ENCODE results near the gene MORN1.
"Not testable (repeated sequence)": the region's sequence is repeated elsewhere in the genome, so short reads cannot be mapped to it uniquely, and the experiment has no call there.

MORN1 gene

DNA sequence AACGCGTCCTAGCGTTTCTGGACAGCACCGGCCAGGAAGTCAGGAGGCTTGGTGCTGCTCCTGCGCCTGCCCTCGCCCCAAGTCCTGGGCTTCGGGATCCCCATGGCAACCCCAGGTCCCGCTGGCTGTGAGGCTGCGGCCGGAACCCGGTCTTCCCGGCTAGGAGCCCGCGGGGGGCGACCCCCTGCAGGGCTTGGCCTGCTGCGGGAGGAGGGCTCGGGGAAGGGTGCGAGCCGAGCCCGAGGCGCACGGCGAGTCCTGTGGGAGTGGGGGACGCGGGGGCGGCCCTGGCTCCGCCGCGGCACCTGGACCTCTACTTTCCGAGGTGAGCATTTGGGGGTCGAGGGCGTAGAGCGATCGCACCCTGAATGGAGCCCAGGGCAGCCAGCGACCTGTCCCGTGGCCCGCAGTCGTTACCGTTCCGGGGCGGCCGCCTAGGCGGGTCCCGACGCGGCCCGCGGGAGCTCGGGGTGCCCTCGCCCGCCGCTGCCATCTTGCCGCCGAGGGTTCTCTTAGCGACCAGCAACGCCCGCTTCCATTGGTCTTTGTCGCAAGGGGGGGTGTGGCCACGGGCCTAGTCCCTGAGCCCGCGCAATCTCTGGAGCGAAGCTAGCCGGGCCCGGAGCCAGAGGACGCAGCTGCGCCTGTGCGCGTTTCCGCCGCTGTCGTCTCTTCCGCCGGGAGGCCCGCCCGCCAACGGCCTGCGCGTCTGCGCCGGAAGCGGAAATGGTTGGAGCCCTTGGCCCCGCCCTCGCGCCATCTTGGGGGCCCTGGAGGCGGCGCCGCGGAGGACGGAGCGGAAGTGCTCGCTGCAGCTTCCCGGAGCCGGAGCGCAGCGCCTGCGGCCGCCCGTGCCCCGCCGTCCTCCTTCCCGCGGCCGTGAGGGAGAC is at the start of gene MORN1, which contains the start of gene RER1:
MORN1 (minus strand) TSS at position 514 of the 890 bp plus-strand sequence; CDS start at position 493, 21 bp downstream.
RER1 (plus strand) TSS at position 801 of the 890 bp plus-strand sequence. CDS start 3,950 bp downstream, outside the sequence.
- in situ Hi-C loops (cut with MboI; ENCODE audit: low sequenced_read_pairs) = no loop called here

DNA sequence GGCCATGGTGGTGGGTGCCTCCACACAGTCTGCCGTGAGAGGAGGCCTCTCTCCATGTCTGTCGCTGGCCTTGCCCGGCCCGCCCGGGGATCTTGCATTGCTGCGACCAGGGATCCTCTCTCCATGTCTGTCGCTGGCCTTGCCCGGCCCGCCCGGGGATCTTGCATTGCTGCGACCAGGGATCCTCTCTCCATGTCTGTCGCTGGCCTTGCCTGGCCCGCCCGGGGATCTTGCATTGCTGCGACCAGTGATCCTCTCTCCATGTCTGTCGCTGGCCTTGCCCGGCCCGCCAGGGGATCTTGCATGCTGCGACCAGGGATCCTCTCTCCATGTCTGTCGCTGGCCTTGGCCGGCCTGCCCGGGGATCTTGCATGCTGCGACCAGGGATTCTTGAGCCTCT is 49.0 kb upstream of the MORN1 start:
- in situ Hi-C loops (cut with MboI; ENCODE audit: low sequenced_read_pairs) = not testable (repeated sequence)

DNA sequence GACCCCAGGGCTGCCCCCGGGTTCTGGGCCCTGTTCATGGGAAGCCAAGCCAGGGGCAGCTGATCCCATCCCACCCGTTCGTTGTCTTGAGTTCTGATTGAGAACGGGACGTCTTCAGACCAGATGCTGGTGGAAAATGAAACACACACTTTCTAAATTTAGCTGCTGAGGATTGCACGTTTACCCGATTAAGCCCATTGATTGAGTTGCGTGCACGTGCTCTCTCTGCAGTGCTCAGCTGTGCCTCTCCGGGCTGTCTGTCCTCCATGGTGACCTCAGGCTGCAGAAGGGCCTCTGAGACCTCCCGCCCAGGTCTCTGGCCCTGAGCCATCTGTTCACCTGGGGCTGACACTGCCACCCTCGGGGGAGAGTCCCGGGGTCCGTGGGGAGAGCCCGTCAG is 48.0 kb upstream of the MORN1 start:
- in situ Hi-C loops (cut with MboI; ENCODE audit: low sequenced_read_pairs) = no loop called here

DNA sequence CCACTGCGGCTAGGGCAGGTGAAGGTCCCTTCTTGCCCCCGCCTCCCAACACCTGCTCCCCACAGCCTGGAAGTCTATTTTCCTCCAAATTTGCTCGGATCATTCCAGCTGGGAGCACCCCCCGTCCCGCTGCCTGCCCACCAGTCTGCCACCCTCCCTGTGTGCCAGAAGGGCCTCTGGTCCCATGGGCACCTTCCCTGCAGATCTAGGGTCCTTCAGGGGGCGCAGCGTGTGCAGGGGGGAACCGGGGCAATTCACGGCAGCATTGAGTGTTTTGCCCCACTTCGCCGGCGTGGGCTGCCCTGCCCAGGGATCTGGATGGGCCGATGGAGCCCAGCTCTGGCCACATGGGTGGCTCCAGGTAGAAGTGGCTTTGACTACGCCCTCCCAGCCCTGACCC is 47.3 kb upstream of the MORN1 start:
- in situ Hi-C loops (cut with MboI; ENCODE audit: low sequenced_read_pairs) = no loop called here

DNA sequence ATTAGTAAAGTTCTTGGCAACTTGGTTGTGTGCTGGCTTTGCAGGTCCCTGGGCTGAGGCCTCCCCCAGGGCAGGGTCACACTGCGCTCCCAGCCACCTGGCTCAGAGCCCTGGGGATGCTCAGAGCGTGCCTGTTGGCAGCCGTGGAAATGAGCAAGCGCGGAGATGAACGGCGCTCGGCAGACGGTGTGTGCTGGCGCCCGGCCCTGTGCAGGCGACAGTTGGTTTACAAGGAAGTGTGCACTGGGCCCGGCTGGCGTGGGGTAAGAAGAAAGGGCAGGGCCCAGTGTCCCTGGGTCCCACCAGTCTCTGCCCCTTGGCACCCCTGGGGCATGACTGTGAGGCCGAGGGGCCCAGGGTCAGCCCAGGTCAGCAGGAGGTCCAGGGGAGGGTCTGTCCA is 46.7 kb upstream of the MORN1 start:
- in situ Hi-C loops (cut with MboI; ENCODE audit: low sequenced_read_pairs) = no loop called here

DNA sequence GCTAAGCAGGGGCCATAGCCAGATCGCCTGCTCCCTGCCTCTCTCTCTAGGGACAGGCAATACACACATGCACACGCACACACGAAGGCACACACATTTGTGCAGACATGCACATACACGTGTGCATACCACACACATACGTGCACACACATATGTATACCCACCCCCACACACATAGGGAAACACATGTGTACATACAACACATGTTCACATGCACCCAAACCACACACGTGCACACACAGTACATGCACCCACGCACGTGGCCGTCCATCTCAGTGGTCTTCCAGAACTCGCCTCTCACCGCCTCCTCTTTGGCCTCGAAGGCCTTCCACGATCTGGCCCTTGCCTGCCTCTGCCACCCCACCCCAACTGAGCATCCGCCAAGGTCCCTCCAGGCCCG is 46.3 kb upstream of the MORN1 start:
- in situ Hi-C loops (cut with MboI; ENCODE audit: low sequenced_read_pairs) = no loop called here

DNA sequence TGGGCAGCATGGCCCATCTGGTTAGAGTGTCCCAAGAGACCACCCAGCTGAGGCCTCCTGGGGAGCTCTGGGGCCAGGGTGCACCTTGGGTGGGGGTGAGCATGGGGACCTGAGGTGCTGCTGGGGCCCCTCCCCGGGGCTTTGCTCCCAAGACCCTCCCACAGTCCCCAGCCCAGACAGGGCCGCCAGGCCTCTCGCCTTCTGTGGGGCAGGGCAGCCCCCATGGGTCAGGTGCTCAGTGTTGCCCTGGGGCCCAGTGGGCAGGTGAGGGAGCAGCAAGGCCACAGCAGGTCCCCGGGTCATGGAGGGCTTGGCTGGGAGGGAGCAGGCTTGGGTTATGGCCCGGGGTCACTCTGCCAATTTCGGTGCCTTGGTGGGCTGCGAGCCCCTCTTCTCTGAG is 45.5 kb upstream of the MORN1 start:
- in situ Hi-C loops (cut with MboI; ENCODE audit: low sequenced_read_pairs) = no loop called here

DNA sequence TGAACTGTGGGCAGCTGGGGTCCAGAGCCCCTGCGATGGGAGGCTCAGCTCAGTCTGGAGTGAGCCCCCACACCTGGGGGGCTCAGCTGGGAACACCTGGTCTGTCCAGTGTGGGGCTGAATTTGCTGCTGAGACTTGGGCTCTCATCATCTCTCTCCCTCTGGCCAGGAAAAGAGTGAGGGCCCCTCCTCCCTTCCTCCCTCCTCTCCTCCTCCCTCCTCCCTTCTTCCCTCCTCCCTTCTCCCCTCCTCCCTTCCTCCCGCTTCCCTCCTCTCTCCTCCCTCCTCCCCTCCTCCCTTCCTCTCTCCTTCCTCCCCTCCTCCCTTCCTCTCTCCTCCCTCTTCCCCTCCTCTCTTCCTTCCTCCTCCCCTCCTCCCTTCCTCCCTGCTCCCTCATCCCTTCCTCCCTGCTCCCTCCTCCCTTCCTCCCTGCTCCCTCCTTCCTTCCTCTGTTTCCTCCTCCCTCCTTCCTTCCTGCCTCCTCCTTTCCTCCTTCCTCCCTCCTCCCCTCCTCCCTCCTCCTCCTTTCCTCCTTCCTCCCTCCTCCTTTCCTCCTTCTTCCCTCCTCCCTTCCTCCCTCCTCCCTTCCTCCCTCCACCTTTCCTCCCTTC is 44.5 kb upstream of the MORN1 start:
- in situ Hi-C loops (cut with MboI; ENCODE audit: low sequenced_read_pairs) = no loop called here

DNA sequence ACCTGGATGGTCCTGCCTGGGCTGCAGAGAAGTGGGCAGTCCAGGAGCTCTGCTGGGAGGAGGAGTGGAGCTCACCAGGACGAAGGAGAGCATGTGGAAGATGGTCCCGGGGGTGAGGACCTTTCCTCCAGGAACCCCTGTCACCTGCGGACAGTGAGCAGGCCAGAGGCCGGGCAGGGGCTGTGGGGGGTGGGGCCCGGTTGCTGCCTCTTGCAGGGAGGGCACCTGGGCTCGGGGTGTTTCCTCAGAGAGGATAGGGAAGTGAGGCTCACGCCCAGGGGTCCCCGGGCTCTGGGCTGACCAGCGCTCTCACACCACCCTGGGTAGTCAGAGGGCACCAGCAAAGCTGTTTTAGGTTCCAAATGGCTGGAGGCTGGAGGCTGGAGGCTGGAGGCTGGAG is 43.7 kb upstream of the MORN1 start:
- in situ Hi-C loops (cut with MboI; ENCODE audit: low sequenced_read_pairs) = no loop called here

DNA sequence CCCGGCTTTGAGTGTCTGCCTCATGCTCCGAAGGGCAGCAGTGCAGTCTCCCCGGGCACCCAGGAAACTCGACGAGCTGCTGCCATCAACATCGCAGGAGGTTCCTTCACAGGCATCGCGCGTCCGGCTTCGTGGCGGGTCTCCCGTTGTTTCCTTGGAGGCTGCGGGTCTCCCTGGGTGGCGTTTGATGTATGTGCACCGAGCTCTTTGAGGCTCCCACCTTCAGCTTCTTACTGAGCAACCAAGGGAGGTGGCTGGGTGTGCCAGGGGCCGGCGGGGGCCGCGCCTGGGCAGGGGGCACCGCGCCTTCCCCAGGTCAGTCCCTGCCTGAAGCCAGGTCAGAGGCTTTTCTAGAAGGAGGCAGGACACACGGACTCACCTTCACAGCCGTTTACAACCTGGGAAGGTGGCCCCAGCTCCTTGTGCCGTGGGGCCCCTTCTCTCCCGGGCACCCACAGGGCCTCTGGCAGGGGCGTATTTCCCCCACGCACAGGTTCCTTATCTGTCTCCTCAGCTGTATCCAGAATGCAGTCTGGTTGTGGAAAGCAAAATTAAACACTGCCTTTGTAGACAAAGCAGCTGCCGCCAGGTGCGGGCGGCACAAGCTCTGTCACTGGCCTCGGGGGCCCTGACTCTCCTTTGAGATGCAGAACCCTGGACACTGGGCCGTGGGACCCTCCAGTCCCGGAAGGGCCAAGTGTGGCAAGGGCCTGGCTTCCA is 42.7 kb upstream of the MORN1 start:
- in situ Hi-C loops (cut with MboI; ENCODE audit: low sequenced_read_pairs) = no loop called here

DNA sequence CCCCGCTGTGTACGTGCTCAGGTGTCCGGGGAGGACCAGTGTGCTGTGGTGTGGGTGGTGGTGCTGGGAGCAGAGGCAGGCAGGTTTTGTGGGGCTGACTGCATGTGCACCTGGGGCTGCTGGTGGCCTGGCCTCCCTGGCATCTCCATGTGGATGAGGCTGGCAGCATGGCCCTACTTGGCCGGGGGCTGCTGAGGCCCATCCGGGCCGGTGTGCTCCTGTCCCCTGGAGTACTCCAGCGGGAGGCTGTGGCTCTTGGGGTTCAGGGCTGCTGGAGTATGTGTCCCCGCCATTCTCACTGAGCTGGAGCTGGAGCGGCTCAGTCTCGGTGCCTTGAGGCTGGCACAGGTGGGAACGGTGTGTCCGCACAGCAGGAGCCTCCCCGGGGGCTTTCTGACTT is 41.8 kb upstream of the MORN1 start:
- in situ Hi-C loops (cut with MboI; ENCODE audit: low sequenced_read_pairs) = no loop called here

DNA sequence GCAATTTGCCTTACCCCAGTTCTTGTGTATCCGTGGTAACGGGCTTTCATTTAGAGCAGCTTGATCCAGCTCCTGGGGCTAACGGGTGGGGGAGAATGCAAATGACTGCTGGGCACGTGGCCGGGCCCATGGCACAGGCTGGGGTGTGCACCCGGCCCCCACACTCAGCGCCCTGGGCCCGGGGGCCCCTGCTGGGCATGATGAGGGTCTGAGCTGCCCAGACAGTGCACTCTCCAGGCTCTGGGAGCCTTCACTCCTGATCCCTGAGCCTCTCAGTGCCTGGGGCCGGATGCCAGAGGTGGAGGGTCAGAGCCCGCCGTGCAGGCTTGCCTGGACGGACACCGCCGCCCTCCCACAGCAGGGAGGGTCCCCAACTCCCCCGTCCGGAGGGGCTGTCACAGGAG is 41.1 kb upstream of the MORN1 start:
- in situ Hi-C loops (cut with MboI; ENCODE audit: low sequenced_read_pairs) = no loop called here

DNA sequence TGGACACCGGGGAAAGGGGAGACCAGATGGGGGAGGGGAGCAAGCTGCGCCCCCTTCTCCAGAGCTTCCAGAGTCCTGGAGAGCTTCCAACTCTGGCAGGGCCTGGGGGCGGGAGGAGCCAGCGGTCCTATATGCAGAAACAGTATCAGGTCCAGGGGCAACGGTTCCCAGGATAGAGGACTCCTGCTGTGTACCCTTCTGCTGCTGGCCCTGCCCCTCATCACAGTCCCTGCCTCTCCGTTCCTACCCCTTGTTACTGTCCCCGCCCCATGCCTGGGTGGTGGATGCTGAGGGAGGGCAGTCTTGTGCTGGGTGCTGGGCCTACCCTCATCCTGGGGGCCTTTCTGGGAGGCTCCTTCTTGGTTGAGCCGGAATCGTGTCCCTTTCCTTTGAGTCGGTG is 40.2 kb upstream of the MORN1 start:
- in situ Hi-C loops (cut with MboI; ENCODE audit: low sequenced_read_pairs) = no loop called here

DNA sequence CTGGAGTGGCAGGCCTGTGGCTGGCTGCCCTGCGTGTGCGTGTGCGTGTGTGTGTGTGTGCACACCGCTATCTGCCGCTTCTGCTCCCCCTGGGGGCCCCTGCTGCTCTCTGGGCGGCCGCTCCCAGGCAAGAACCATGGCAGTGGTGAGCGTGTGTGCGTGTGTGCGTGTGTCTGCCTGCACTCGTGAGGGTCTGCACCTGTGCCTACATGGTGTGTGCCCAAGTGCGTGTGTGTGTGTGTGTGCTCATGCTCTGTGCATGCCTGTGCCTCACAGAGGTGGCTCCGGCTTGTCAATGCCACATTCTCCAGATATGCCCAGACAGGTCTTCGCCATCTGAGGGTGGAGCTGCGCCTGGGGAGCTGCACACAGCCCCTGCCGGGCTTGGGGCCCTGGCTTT is 39.7 kb upstream of the MORN1 start:
- in situ Hi-C loops (cut with MboI; ENCODE audit: low sequenced_read_pairs) = no loop called here

DNA sequence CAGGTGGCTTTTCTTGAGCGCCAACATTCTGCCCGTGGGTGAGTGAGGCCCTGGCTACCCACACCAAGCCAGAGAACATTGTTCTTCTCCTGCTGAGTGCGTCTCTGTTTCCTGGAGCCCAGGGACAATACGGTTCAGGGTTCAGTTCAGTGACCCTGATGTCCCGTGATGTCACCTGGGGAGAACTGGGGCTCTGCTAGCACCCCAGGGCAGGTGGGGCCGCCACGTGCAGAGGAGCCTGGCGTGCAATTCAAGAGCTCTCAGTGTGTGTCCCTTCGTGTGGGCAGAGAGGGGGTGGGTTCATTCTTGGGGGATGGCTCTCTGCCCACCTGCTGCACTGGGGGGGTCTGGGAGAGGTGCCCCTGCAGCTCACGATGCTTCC is 39.2 kb upstream of the MORN1 start:
- in situ Hi-C loops (cut with MboI; ENCODE audit: low sequenced_read_pairs) = no loop called here

DNA sequence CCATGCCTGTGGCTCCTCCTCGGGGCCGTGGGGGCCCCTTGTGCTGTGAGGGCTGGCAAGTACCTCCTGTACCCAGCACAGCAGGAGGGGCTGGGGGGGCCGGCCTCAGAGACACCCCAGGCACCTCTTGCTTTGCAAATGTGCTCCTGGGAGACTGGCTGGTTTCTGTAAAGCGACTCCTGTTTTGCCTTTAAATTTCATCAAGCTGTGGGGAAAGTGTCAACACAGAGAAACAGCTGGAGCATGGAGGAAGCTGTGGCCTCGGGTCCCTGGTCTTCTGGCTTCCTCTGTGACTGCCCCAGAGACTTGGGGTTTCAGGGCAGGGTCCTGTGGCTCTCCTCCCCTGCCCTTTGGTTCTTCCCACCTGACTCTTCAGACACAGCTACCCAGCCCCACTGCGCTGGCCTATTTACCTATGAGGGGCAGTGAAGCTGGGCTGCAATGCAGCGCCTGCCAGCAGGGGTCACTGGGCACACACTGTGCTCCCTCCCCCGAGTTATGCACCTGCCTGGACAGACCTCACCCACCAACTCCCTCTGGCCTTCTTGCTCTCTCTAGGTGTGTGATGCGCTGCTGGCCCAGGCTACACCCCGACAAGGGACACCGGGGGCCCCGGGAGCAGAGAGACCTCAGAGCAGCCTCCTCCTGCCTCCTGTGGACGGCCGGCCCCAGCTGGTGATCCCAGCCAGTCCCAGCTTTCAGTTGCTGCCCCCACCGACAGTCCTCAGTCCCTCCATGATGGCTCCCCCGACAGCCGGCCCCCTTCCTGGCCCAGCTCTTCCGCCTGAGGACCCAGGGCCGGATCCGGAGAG is 38.6 kb upstream of the MORN1 start:
- in situ Hi-C loops (cut with MboI; ENCODE audit: low sequenced_read_pairs) = no loop called here

DNA sequence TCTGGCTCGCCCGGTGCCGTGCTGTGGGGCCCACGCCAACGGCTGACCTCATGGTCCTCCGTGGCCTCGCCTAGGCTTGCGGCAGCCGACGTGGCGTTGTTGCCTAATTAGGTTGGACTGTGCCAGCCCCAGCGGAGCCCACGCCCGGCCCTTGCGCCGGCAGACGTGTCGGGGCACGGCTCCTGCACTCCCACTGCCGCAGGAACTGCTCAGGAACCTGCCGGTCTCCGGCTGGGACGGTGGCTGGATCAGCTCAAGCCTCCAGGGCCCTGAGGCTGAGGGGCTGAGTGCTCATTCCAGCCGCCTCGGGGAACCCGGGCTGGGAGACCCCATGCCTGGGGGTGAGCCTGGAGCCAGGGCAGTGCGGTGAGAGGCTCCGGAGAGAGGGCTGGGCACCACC is 37.1 kb upstream of the MORN1 start:
- in situ Hi-C loops (cut with MboI; ENCODE audit: low sequenced_read_pairs) = no loop called here

DNA sequence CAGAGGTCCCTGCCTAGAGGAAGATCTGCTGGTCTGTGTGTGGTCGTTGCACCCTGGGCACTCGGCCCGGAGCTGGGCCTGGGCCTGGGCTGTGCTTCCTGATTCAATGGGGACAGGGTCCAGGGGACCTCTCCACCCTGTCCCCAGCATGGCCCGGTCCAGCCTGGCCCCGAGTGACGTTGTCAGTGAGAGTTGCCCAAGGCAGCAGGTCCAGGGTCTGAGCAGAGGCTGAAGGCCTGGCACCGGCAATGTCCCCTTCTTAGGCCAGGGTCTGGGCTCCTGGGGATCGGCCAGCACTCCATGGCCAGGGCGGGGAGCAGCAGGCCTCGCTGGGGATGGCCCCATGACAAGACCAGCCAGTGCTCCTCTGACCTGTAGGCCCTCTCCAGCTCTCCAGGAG is 36.6 kb upstream of the MORN1 start:
- in situ Hi-C loops (cut with MboI; ENCODE audit: low sequenced_read_pairs) = no loop called here

DNA sequence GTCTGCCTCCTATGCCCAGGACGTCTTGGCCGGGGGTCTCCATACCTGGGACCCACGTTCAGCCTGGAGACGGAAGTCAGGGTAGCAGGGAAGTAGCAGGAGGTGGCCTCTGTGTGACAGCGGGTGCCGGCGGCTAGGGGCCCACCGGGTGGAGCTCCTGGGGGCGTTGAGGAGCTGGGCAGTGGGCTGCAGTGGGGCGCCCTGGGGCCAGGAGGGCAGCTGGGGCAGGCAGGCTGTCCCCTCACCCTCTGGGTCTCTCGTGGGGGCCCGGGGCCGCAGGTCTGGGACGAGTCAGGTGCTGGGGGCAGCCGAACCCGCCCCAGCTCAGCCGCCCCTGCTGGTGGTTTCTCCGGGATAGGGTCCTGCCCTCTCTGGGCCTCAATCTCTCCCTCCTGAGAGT is 35.7 kb upstream of the MORN1 start:
- in situ Hi-C loops (cut with MboI; ENCODE audit: low sequenced_read_pairs) = no loop called here

DNA sequence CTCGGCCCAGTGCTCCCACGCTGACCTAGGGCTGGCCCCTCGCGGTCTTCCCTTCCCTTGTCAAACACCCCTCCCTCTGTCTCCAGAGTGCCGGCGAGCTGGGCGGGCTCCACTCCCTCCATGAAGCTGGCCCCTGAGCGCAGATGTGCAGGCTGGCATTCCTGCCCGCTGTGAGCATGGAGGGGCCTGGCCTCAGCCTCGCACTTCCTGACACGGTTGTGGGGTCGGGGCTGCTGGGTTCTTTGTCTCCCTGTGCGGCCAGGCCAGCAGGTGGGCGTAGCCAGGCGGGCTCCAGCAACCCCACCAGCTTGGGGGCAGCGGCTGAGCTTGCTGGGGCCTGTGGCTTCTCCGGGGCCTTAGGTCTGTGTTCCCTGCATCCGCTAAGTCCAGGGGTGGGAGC is 35.2 kb upstream of the MORN1 start:
- in situ Hi-C loops (cut with MboI; ENCODE audit: low sequenced_read_pairs) = no loop called here

DNA sequence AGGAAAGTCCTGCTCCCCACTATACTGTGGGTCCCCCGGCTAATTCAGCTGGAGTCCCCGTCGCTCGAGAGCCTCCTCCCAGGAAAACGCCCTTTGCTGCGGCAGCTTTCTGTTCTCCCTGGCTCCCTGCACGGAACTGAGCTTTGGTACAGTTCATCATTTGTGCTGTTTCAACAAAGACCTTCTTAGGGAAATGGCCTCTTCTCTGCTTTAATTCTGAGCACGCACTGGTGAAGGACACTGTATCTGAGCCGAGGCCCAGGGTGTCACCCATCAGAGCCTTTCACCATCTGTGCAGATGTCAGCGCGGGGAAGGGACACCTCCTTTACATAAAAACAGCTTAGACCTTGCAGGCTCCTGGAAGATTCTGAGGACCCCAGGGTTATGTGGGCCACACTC is 34.5 kb upstream of the MORN1 start:
- in situ Hi-C loops (cut with MboI; ENCODE audit: low sequenced_read_pairs) = no loop called here
